IMR-90 (cell line): ENCODE measurements around the gene PTPRN2.

Experiments used
- CEBPB ChIP-seq: IDR thresholded peaks from 2 replicates; pipeline ENCODE4 v1.6.1; 2012; ENCODE audit warnings: low read depth, low read length, improper control_type of control experiment
- CHD1 ChIP-seq: IDR thresholded peaks from 2 replicates; pipeline ENCODE4 v1.6.1; 2012; ENCODE audit warnings: low read depth, low read length, improper control_type of control experiment
- MAFK ChIP-seq: IDR thresholded peaks from 2 replicates; pipeline ENCODE4 v1.6.1; 2012; ENCODE audit warnings: low read depth, low read length, improper control_type of control experiment
- MAZ ChIP-seq: IDR thresholded peaks from 2 replicates; pipeline ENCODE4 v1.6.1; 2012; ENCODE audit warnings: low read depth, mild to moderate bottlenecking, low read length, improper control_type of control experiment, moderate library complexity, borderline replicate concordance
- NFE2L2 ChIP-seq: fragments of 150-350 bp; IDR thresholded peaks from 2 replicates; pipeline ENCODE4 v1.6.1; 2016; ENCODE audit warnings: low read depth, mild to moderate bottlenecking, low read length
- POLR2A ChIP-seq: IDR thresholded peaks from 2 replicates; pipeline ENCODE4 v1.6.1; 2012; ENCODE audit warnings: mild to moderate bottlenecking, low read depth, low read length
- RAD21 ChIP-seq: IDR thresholded peaks from 2 replicates; pipeline ENCODE4 v1.6.1; 2012; ENCODE audit warnings: low read length, improper control_type of control experiment
- RCOR1 ChIP-seq: IDR thresholded peaks from 2 replicates; pipeline ENCODE4 v1.6.1; 2012; ENCODE audit warnings: mild to moderate bottlenecking, low read length, improper control_type of control experiment; ENCODE audit not compliant: insufficient replicate concordance
- RFX5 ChIP-seq: IDR thresholded peaks from 2 replicates; pipeline ENCODE4 v1.8.0; 2012; ENCODE audit warnings: low read depth, mild to moderate bottlenecking, low read length, moderate library complexity
- SMC3 ChIP-seq: fragments of 150-350 bp; IDR thresholded peaks from 2 replicates; pipeline ENCODE4 v1.6.1; 2016; ENCODE audit warnings: low read depth, mild to moderate bottlenecking, antibody characterized with exemption, low read length, moderate library complexity
- TF ChIP-seq, protein P1 (sequence below): conservative IDR thresholded peaks from 2 replicates; pipeline ENCODE4 v1.5.1; 2012; ENCODE audit warnings: mild to moderate bottlenecking, low read depth, low read length, improper control_type of control experiment
- TF ChIP-seq, protein P2 (sequence below): fragments of 150-350 bp; IDR thresholded peaks from 2 replicates; pipeline ENCODE4 v1.6.1; 2017; ENCODE audit warnings: mild to moderate bottlenecking, antibody characterized with exemption, low read length, low read depth

- TF ChIP-seq POLR2A (no peak), MAFK (no peak), CHD1 (no peak), MAZ (no peak), CEBPB (no peak), RAD21 (no peak), SMC3 (no peak), RFX5 (no peak), RCOR1 (no peak), NFE2L2 (no peak)
- TF ChIP-seq, protein P1, sequence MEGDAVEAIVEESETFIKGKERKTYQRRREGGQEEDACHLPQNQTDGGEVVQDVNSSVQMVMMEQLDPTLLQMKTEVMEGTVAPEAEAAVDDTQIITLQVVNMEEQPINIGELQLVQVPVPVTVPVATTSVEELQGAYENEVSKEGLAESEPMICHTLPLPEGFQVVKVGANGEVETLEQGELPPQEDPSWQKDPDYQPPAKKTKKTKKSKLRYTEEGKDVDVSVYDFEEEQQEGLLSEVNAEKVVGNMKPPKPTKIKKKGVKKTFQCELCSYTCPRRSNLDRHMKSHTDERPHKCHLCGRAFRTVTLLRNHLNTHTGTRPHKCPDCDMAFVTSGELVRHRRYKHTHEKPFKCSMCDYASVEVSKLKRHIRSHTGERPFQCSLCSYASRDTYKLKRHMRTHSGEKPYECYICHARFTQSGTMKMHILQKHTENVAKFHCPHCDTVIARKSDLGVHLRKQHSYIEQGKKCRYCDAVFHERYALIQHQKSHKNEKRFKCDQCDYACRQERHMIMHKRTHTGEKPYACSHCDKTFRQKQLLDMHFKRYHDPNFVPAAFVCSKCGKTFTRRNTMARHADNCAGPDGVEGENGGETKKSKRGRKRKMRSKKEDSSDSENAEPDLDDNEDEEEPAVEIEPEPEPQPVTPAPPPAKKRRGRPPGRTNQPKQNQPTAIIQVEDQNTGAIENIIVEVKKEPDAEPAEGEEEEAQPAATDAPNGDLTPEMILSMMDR = no peak
- TF ChIP-seq, protein P2, sequence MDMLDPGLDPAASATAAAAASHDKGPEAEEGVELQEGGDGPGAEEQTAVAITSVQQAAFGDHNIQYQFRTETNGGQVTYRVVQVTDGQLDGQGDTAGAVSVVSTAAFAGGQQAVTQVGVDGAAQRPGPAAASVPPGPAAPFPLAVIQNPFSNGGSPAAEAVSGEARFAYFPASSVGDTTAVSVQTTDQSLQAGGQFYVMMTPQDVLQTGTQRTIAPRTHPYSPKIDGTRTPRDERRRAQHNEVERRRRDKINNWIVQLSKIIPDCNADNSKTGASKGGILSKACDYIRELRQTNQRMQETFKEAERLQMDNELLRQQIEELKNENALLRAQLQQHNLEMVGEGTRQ = no peak
These were observed 926.0 kb downstream of the PTPRN2 start for GRCh38 chr7:157661611-157661975.
